Measurements from ENCODE around the gene VSNL1. TPM values are rescaled to one million over a fixed set of nuclear protein-coding genes. Genes with fewer than 3 reads are reported as not detected.

Gene VSNL1
- total RNA-seq, 1 donor from 2014 or later, result 0.83 TPM

GRCh38 chr2:17590342-17590911 lies 49.9 kb downstream of the VSNL1 start:
- peaks cover 38% of the 10 kb centered on the region for H3K4me1 Mint-ChIP-seq
- no peak overlapping the region for H3K4me3 Mint-ChIP-seq
- no peak for DNase-seq (ENCODE audit: low spot score in 2 of 2, unreplicated experiment in 2 of 2)
- H3K9me3 Mint-ChIP-seq, result no peaks in the 10 kb centered on the region
- H3K27ac Mint-ChIP-seq, result no peak overlapping the region
- TF ChIP-seq CTCF (IDR thresholded peaks at IDR 0.05; ENCODE audit: unreplicated experiment), result no peak
- no peaks in the 10 kb centered on the region for H3K27me3 Mint-ChIP-seq (ENCODE audit: low read depth)
- no peaks in the 10 kb centered on the region for H3K36me3 Mint-ChIP-seq

- Mint-ChIP-seq H3K9me3 (no peaks in the 10 kb centered on the region), H3K27ac (no peak overlapping the region), H3K27me3 (ENCODE audit: low read depth) (no peaks in the 10 kb centered on the region), H3K4me3 (no peak overlapping the region), H3K36me3 (no peaks in the 10 kb centered on the region), H3K4me1 (peaks cover 38% of the 10 kb centered on the region)
- no peak for TF ChIP-seq CTCF (IDR thresholded peaks at IDR 0.05; ENCODE audit: unreplicated experiment)
- DNase-seq (ENCODE audit: low spot score in 2 of 2, unreplicated experiment in 2 of 2), result no peak
Measured at GRCh38 chr2:17591846-17592245, 51.4 kb downstream of the VSNL1 start.

GRCh38 chr2:17592731-17593409 lies 52.4 kb downstream of the VSNL1 start:
- Mint-ChIP-seq H3K4me3 (no peak overlapping the region), H3K9me3 (no peaks in the 10 kb centered on the region), H3K27me3 (ENCODE audit: low read depth) (no peaks in the 10 kb centered on the region), H3K27ac (no peak overlapping the region), H3K36me3 (no peaks in the 10 kb centered on the region), H3K4me1 (peaks cover 38% of the 10 kb centered on the region)
- no peak for TF ChIP-seq CTCF (IDR thresholded peaks at IDR 0.05; ENCODE audit: unreplicated experiment)
- no peak for DNase-seq (ENCODE audit: low spot score in 2 of 2, unreplicated experiment in 2 of 2)

GRCh38 chr2:17593445-17593840 lies 52.9 kb downstream of the VSNL1 start:
- Mint-ChIP-seq H3K4me1 (peaks cover 38% of the 10 kb centered on the region), H3K9me3 (no peaks in the 10 kb centered on the region), H3K36me3 (no peaks in the 10 kb centered on the region), H3K4me3 (no peak overlapping the region), H3K27ac (peak overlapping the region; percentile 60), H3K27me3 (ENCODE audit: low read depth) (no peaks in the 10 kb centered on the region)
- TF ChIP-seq CTCF (IDR thresholded peaks at IDR 0.05; ENCODE audit: unreplicated experiment), result no peak
- no peak for DNase-seq (ENCODE audit: low spot score in 2 of 2, unreplicated experiment in 2 of 2)

GRCh38 chr2:17593841-17594491 lies 53.5 kb downstream of the VSNL1 start:
- Mint-ChIP-seq H3K4me1 (peaks cover 38% of the 10 kb centered on the region), H3K36me3 (no peaks in the 10 kb centered on the region), H3K27me3 (ENCODE audit: low read depth) (no peaks in the 10 kb centered on the region), H3K27ac (peak overlapping the region; percentile 85), H3K9me3 (no peaks in the 10 kb centered on the region), H3K4me3 (no peak overlapping the region)
- TF ChIP-seq CTCF (IDR thresholded peaks at IDR 0.05; ENCODE audit: unreplicated experiment), result no peak
- DNase-seq (ENCODE audit: low spot score in 2 of 2, unreplicated experiment in 2 of 2), result no peak
